ENCODE results near the gene GIPC2.

GRCh38 chr1:78170859-78171258, 125.1 kb downstream of the GIPC2 start:
- no peak for TF ChIP-seq CTCF (conservative IDR thresholded peaks at IDR 0.05 in 1 of 2, IDR thresholded peaks at IDR 0.05 in 1 of 2; ENCODE audit: low read depth in 1 of 2, low read length in 2 of 2)
- no peak for TF ChIP-seq EZH2 (IDR thresholded peaks at IDR 0.05; ENCODE audit: low read length, missing control alignments)

Data from fibroblast of lung (primary cell).